OCI-LY1 (cell line): Measurements from ENCODE around the gene SLC7A8.

ENCODE experiments used
- EZH2 ChIP-seq: fragments of 200-600 bp; sonication (generic), shearing (Covaris generic); IDR thresholded peaks from 2 replicates; pipeline ENCODE4 v1.8.0; 2017; ENCODE audit warnings: borderline replicate concordance, mixed run types, mild to moderate bottlenecking, antibody characterized with exemption, low read length, moderate library complexity, mixed read lengths
- TF ChIP-seq, protein P1 (sequence below): fragments of 200-600 bp; sonication (generic), shearing (Covaris generic); IDR thresholded peaks from 2 replicates; pipeline ENCODE4 v1.5.1; 2017; ENCODE audit warnings: mild to moderate bottlenecking, antibody characterized with exemption, low read length, moderate library complexity, mixed read lengths

GRCh38 chr14:23187925-23188324 lies 4.5 kb upstream of the SLC7A8 start:
- TF ChIP-seq, protein P1, sequence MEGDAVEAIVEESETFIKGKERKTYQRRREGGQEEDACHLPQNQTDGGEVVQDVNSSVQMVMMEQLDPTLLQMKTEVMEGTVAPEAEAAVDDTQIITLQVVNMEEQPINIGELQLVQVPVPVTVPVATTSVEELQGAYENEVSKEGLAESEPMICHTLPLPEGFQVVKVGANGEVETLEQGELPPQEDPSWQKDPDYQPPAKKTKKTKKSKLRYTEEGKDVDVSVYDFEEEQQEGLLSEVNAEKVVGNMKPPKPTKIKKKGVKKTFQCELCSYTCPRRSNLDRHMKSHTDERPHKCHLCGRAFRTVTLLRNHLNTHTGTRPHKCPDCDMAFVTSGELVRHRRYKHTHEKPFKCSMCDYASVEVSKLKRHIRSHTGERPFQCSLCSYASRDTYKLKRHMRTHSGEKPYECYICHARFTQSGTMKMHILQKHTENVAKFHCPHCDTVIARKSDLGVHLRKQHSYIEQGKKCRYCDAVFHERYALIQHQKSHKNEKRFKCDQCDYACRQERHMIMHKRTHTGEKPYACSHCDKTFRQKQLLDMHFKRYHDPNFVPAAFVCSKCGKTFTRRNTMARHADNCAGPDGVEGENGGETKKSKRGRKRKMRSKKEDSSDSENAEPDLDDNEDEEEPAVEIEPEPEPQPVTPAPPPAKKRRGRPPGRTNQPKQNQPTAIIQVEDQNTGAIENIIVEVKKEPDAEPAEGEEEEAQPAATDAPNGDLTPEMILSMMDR, result no peak
- TF ChIP-seq EZH2, result no peak
